Loucy (cell line): ENCODE results near the gene IL16.
A peak's percentile ranks its signal among the peaks of the same experiment; 100 is the strongest.

ENCODE experiments used
- H2AFZ ChIP-seq: fragments of 200-600 bp; sonication (generic); 2 replicates; pipeline ENCODE4 v1.6.0; 2016; ENCODE audit warnings: antibody characterized with exemption, mild to moderate bottlenecking, low read length, moderate library complexity
- H3F3A ChIP-seq: fragments of 200-600 bp; 2 replicates; pipeline ENCODE4 v1.6.0; 2016; ENCODE audit warnings: antibody characterized with exemption, low read depth, mild to moderate bottlenecking
- H3K27me3 ChIP-seq: fragments of 200-600 bp; sonication (generic); 2 replicates; pipeline ENCODE4 v1.6.1; 2014; ENCODE audit warnings: low read length, mild to moderate bottlenecking; ENCODE audit not compliant: insufficient read depth, poor library complexity, severe bottlenecking
- H3K36me3 ChIP-seq: fragments of 200-600 bp; sonication (generic); 2 replicates; pipeline ENCODE4 v1.6.1; 2016; ENCODE audit warnings: low read length; ENCODE audit not compliant: insufficient read depth
- H3K4me1 ChIP-seq: fragments of 200-600 bp; sonication (generic); 2 replicates; pipeline ENCODE4 v1.5.1; 2014; ENCODE audit warnings: low read length, mild to moderate bottlenecking; ENCODE audit not compliant: insufficient read depth, poor library complexity, severe bottlenecking
- H3K4me2 ChIP-seq: fragments of 200-600 bp; sonication (generic); 2 replicates; pipeline ENCODE4 v1.6.0; 2014; ENCODE audit warnings: antibody characterized with exemption, low read length, low read depth, mild to moderate bottlenecking; ENCODE audit not compliant: poor library complexity, severe bottlenecking
- H3K4me3 ChIP-seq: fragments of 200-600 bp; sonication (generic); 2 replicates; pipeline ENCODE4 v1.5.1; 2014; ENCODE audit warnings: low read length, mild to moderate bottlenecking, mixed read lengths; ENCODE audit not compliant: poor library complexity, severe bottlenecking
- H3K79me2 ChIP-seq: fragments of 200-600 bp; sonication (generic); 2 replicates; pipeline ENCODE4 v1.6.1; 2014; ENCODE audit warnings: low read length; ENCODE audit not compliant: insufficient read depth
- H3K9ac ChIP-seq: fragments of 200-600 bp; sonication (generic); 2 replicates; pipeline ENCODE4 v1.6.0; 2014; ENCODE audit warnings: mild to moderate bottlenecking, low read depth, low read length, moderate library complexity; ENCODE audit not compliant: poor library complexity, severe bottlenecking
- H3K9me2 ChIP-seq: fragments of 200-600 bp; sonication (generic); replicated peaks from 2 replicates; pipeline ENCODE4 v1.6.1; 2016; ENCODE audit warnings: low read depth, low read length, mixed read lengths
- H3K9me3 ChIP-seq: fragments of 200-600 bp; sonication (generic); 2 replicates; pipeline ENCODE4 v1.6.1; 2014; ENCODE audit warnings: mild to moderate bottlenecking, antibody characterized with exemption, low read length, low read depth; ENCODE audit not compliant: insufficient read depth
- H4K20me1 ChIP-seq: fragments of 200-600 bp; sonication (generic); 2 replicates; pipeline ENCODE4 v1.6.0; 2014; ENCODE audit warnings: antibody characterized with exemption, low read length, mild to moderate bottlenecking; ENCODE audit not compliant: insufficient read depth, poor library complexity, severe bottlenecking
- CTCF ChIP-seq: fragments of 200-600 bp; sonication (generic); conservative IDR thresholded peaks from 2 replicates; pipeline ENCODE4 v1.5.1; 2014; ENCODE audit warnings: mild to moderate bottlenecking, antibody characterized with exemption, low read length
- EZH2phosphoT487 ChIP-seq: fragments of 200-600 bp; IDR thresholded peaks from 2 replicates; pipeline ENCODE4 v1.6.1; 2018; ENCODE audit warnings: antibody characterized with exemption, mild to moderate bottlenecking, moderate library complexity, borderline replicate concordance

The IL16 gene

DNA sequence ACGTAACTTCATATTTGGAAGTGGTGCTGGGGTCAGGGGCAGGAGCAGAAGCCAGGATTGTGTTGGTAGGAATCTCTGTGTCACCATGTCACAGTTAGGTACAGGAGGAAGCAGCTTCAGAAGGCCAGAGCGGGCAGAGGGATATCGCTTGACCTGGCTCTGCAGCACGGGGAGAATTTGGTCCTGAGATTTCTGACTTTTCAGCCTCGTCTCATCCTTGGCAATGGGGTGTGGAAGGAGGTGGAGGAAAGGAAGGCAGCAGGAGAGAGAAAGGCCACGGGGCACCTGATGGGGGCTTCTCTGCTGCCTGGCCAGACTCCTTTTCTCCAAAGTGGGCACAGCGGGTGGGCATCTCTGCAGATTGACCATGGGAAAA is 564 bp downstream of the IL16 start:
- Histone ChIP-seq H3K4me2 (no peak overlapping the region), H3K4me3 (no peak overlapping the region), H3K4me1 (no peaks in the 10 kb centered on the region), H3K79me2 (no peaks in the 10 kb centered on the region), H3K9me2 (no peaks in the 10 kb centered on the region), H3F3A (no peaks in the 10 kb centered on the region), H2AFZ (no peak overlapping the region), H3K9ac (no peak overlapping the region), H3K27me3 (no peaks in the 10 kb centered on the region), H3K36me3 (no peaks in the 10 kb centered on the region), H3K9me3 (no peaks in the 10 kb centered on the region), H4K20me1 (no peaks in the 10 kb centered on the region)
- TF ChIP-seq EZH2phosphoT487 (no peak), CTCF (no peak)

DNA sequence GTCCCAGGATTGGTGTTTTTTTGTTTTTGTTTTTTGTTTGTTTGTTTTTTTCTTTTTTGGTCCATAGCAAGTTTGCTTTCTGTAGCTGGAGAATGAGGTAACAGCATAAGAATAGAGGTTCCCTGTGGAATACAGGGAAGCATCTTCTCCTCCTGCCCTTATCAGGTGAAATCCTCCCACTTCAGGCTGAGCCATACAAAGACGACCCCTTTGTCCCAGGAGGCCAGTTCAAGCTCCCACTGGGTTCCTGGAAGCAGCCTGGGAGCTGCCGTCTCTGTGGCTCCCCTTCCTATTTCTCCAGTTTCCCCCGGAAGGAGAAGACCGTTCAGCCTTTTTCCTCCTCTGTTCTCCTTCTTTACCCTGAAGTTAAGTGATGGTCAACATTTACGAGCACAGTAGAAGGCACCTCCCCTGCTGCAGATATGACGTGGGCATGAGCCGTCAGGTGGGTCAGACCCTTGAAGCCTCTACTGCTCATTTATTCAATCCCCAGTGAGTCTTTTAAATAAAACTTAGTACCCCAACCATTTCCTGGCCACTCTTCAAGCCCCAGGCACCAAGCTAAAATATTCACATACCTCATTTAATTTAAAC is 1.1 kb downstream of the IL16 start:
- H3K4me2 ChIP-seq, result no peak overlapping the region
- H3K4me1 ChIP-seq, result no peaks in the 10 kb centered on the region
- no peaks in the 10 kb centered on the region for H3K9me3 ChIP-seq
- TF ChIP-seq EZH2phosphoT487, result no peak
- no peak for TF ChIP-seq CTCF
- no peaks in the 10 kb centered on the region for H4K20me1 ChIP-seq
- H3K9me2 ChIP-seq, result no peaks in the 10 kb centered on the region
- H3K27me3 ChIP-seq, result no peaks in the 10 kb centered on the region
- H3K9ac ChIP-seq, result no peak overlapping the region
- H3F3A ChIP-seq, result no peaks in the 10 kb centered on the region
- H3K36me3 ChIP-seq, result no peaks in the 10 kb centered on the region
- no peak overlapping the region for H2AFZ ChIP-seq
- no peaks in the 10 kb centered on the region for H3K79me2 ChIP-seq
- no peak overlapping the region for H3K4me3 ChIP-seq

- no peak for TF ChIP-seq EZH2phosphoT487
- TF ChIP-seq CTCF, result 0 out of 2 replicates have a peak, but pooled peaks have one; percentile 10
- Histone ChIP-seq H4K20me1 (no peaks in the 10 kb centered on the region), H3K4me1 (no peaks in the 10 kb centered on the region), H2AFZ (no peak overlapping the region), H3K4me3 (no peak overlapping the region), H3K27me3 (no peaks in the 10 kb centered on the region), H3K9me2 (no peaks in the 10 kb centered on the region), H3K9ac (no peak overlapping the region), H3K4me2 (no peak overlapping the region), H3K9me3 (no peaks in the 10 kb centered on the region), H3F3A (no peaks in the 10 kb centered on the region), H3K79me2 (no peaks in the 10 kb centered on the region), H3K36me3 (no peaks in the 10 kb centered on the region)
Observed at GRCh38 chr15:81199031-81199779, 2.5 kb downstream of the IL16 start.
